Measurements from ENCODE around the gene CTRB1.

GRCh38 chr16:75256059-75256571 lies 37.3 kb downstream of the CTRB1 start:
- no peak for TF ChIP-seq CTCF (conservative IDR thresholded peaks at IDR 0.05 in 1 of 2, IDR thresholded peaks at IDR 0.05 in 1 of 2; ENCODE audit: extremely low read depth in 1 of 2, insufficient read depth in 1 of 2, low read depth in 1 of 2, low read length in 2 of 2)
- no peak for TF ChIP-seq EZH2 (IDR thresholded peaks at IDR 0.05; ENCODE audit: borderline replicate concordance, low read length)

Data from mammary epithelial cell (primary cell).